PC-9 (cell line): ENCODE measurements around the gene BLOC1S2.

Source experiments
- EZH2 ChIP-seq: fragments of 200-600 bp; sonication (generic); IDR thresholded peaks from 2 replicates; pipeline ENCODE4 v1.8.0; 2017; ENCODE audit warnings: antibody characterized with exemption, low read depth
- TF ChIP-seq, protein P1 (sequence below): fragments of 200-600 bp; sonication (generic); conservative IDR thresholded peaks from 2 replicates; pipeline ENCODE4 v1.6.1; 2017; ENCODE audit warnings: mixed run types, antibody characterized with exemption, mild to moderate bottlenecking, moderate library complexity

DNA sequence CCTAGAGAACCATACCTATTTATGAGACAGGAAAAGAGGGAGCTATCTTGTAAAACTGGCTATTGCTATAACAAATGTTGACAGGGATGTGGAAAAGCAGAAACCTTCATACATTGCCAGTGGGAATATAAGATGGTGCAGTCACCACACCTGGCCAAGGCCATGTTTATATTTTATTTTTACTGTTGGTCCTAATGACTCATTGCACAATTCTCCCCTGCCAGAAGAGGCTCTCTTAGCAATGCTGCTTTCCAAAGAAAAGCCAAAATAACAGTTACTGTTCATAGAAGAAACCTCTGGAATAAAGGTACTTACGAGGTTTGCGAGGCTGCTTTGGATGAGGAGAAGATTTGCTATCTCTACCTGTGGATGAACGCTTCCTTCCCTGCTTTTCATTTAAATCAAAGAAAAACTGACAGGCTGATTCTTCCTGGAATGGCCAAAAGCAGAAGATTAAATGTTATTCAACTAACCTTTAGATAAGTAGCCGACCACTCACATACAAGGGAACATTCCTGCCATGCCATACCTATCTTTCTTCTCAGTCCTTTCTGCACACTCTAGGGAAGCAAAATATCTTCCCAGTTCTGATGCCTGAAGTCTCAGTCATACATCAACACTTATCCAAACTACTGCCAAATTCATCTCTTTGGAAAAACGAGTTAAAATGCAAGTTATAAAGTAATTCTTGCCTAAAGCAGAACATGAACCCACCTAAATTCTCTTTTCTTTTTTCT, 40.8 kb downstream of the BLOC1S2 start:
- TF ChIP-seq, protein P1, sequence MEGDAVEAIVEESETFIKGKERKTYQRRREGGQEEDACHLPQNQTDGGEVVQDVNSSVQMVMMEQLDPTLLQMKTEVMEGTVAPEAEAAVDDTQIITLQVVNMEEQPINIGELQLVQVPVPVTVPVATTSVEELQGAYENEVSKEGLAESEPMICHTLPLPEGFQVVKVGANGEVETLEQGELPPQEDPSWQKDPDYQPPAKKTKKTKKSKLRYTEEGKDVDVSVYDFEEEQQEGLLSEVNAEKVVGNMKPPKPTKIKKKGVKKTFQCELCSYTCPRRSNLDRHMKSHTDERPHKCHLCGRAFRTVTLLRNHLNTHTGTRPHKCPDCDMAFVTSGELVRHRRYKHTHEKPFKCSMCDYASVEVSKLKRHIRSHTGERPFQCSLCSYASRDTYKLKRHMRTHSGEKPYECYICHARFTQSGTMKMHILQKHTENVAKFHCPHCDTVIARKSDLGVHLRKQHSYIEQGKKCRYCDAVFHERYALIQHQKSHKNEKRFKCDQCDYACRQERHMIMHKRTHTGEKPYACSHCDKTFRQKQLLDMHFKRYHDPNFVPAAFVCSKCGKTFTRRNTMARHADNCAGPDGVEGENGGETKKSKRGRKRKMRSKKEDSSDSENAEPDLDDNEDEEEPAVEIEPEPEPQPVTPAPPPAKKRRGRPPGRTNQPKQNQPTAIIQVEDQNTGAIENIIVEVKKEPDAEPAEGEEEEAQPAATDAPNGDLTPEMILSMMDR, result no peak
- no peak for TF ChIP-seq EZH2
